Smooth muscle cell (in vitro differentiated cells): ENCODE results near the gene EEF2. TPM values are rescaled to one million over a fixed set of nuclear protein-coding genes. Genes with fewer than 3 reads are reported as not detected.
"Not testable (repeated sequence)": the region's sequence is repeated elsewhere in the genome, so short reads cannot be mapped to it uniquely, and the experiment has no call there.

ENCODE experiments used
- DNase-seq: peaks from one replicate; lab custom pipeline; 2025; ENCODE audit not compliant: unreplicated experiment; lab: John Stamatoyannopoulos, UW
- H2AFZ ChIP-seq: fragments of 200-600 bp; sonication (generic); 2 replicates; pipeline ENCODE4 v1.6.0; 2016; ENCODE audit warnings: antibody characterized with exemption, low read depth, mild to moderate bottlenecking
- H3F3A ChIP-seq: fragments of 200-600 bp; sonication (generic); 2 replicates; pipeline ENCODE4 v1.6.0; 2017; ENCODE audit warnings: antibody characterized with exemption, low read depth
- H3K27ac ChIP-seq: fragments of 200-600 bp; sonication (generic); 2 replicates; pipeline ENCODE4 v1.5.1; 2016; ENCODE audit warnings: low read depth, mild to moderate bottlenecking
- H3K27me3 ChIP-seq: fragments of 200-600 bp; sonication (generic); 2 replicates; pipeline ENCODE4 v1.6.1; 2016; ENCODE audit warnings: low read depth, mild to moderate bottlenecking
- H3K36me3 ChIP-seq: fragments of 200-600 bp; sonication (generic); 2 replicates; pipeline ENCODE4 v1.5.1; 2016; ENCODE audit warnings: low read depth
- H3K4me1 ChIP-seq: fragments of 200-600 bp; sonication (generic); 2 replicates; pipeline ENCODE4 v1.5.1; 2016; ENCODE audit warnings: low read depth
- H3K4me2 ChIP-seq: fragments of 200-600 bp; sonication (generic); 2 replicates; pipeline ENCODE4 v1.6.0; 2016; ENCODE audit warnings: mild to moderate bottlenecking
- H3K4me3 ChIP-seq: fragments of 200-600 bp; sonication (generic); 2 replicates; pipeline ENCODE4 v1.5.1; 2016; ENCODE audit warnings: mild to moderate bottlenecking
- H3K79me2 ChIP-seq: fragments of 200-600 bp; sonication (generic); 2 replicates; pipeline ENCODE4 v1.6.0; 2016; ENCODE audit warnings: low read depth, mild to moderate bottlenecking
- H3K9ac ChIP-seq: fragments of 200-600 bp; sonication (generic); 2 replicates; pipeline ENCODE4 v1.6.0; 2016; ENCODE audit warnings: low read depth
- H3K9me3 ChIP-seq: fragments of 200-600 bp; sonication (generic); replicated peaks from 2 replicates; pipeline ENCODE4 v1.5.1; 2016; ENCODE audit warnings: low read depth
- H4K20me1 ChIP-seq: fragments of 200-600 bp; sonication (generic); 2 replicates; pipeline ENCODE4 v1.6.0; 2016; ENCODE audit warnings: low read depth
- CTCF ChIP-seq: fragments of 200-600 bp; sonication (generic); IDR thresholded peaks from 2 replicates; pipeline ENCODE4 v1.5.1; 2017; ENCODE audit warnings: borderline replicate concordance, mild to moderate bottlenecking, antibody characterized with exemption; ENCODE audit not compliant: insufficient read depth, poor library complexity, severe bottlenecking
- WGBS: methylation state at CpG from one replicate; pipeline ENCODE4 v1.1.7; 2016; ENCODE audit warnings: low lambda C conversion rate; 5-methylcytosine and 5-hydroxymethylcytosine counted together
- polyA plus RNA-seq: library from polyadenylated mRNA; unstranded; fragments of >200 nt; fragmentation: Nextera tagmentation; extraction: Ambion mirVana; gene quantifications from 2 replicates; pipeline ENCODE4 v1.2.1, GENCODE V29; 2016
- total RNA-seq: library from RNA; depleted of rRNA; stranded (reverse); fragments of >200 nt; gene quantifications from 2 replicates; pipeline ENCODE4 v1.2.3, GENCODE V29; 2014

Gene EEF2
- total and polyA plus RNA-seq, 2 experiments from 2014 or later: 365 to 903 TPM

- H3K27ac ChIP-seq: no peak overlapping the region
- DNase-seq: no peak
- no peak for TF ChIP-seq CTCF
- peaks cover 6% of the 10 kb centered on the region for H3F3A ChIP-seq
- H3K36me3 ChIP-seq: no peaks in the 10 kb centered on the region
- H3K27me3 ChIP-seq: no peaks in the 10 kb centered on the region
- no peaks in the 10 kb centered on the region for H3K4me1 ChIP-seq
- H3K4me3 ChIP-seq: no peak overlapping the region
- no peak overlapping the region for H3K4me2 ChIP-seq
- peaks cover 90% of the 10 kb centered on the region for H4K20me1 ChIP-seq
- H3K9ac ChIP-seq: no peak overlapping the region
- WGBS: 93% methylated on average over 12 of the region's 12 CpGs
- H2AFZ ChIP-seq: no peak overlapping the region
- H3K79me2 ChIP-seq: peaks cover 10% of the 10 kb centered on the region
- no peaks in the 10 kb centered on the region for H3K9me3 ChIP-seq
Observed at GRCh38 chr19:3954107-3954506, 31.2 kb downstream of the EEF2 start.

GRCh38 chr19:3952755-3953276, 32.4 kb downstream of the EEF2 start:
- H3K4me3 ChIP-seq: not testable (repeated sequence)

GRCh38 chr19:3950871-3951861, 34.1 kb downstream of the EEF2 start:
- no peak overlapping the region for H3K4me2 ChIP-seq
- no peaks in the 10 kb centered on the region for H3K36me3 ChIP-seq
- H3K79me2 ChIP-seq: peaks cover under 1% of the 10 kb centered on the region
- WGBS: 88% methylated on average over 41 of the region's 41 CpGs
- H3F3A ChIP-seq: no peaks in the 10 kb centered on the region
- H3K9ac ChIP-seq: no peak overlapping the region
- no peak for DNase-seq
- H4K20me1 ChIP-seq: peaks cover 61% of the 10 kb centered on the region
- no peaks in the 10 kb centered on the region for H3K9me3 ChIP-seq
- H3K27me3 ChIP-seq: no peaks in the 10 kb centered on the region
- TF ChIP-seq CTCF: no peak
- no peaks in the 10 kb centered on the region for H3K4me1 ChIP-seq
- no peak overlapping the region for H3K4me3 ChIP-seq
- H3K27ac ChIP-seq: no peak overlapping the region
- H2AFZ ChIP-seq: no peak overlapping the region

More at GRCh38 chr19:3952755-3953276, 32.4 kb downstream of the EEF2 start:
- not testable (repeated sequence) for H3K9ac ChIP-seq, H3K9me3 ChIP-seq, H3K4me1 ChIP-seq, H3K4me2 ChIP-seq, H3K27me3 ChIP-seq, H2AFZ ChIP-seq, H3K27ac ChIP-seq, H3K79me2 ChIP-seq, H3F3A ChIP-seq, H3K36me3 ChIP-seq, DNase-seq
- WGBS: 90% methylated on average over 9 of the region's 9 CpGs
- peaks cover 77% of the 10 kb centered on the region for H4K20me1 ChIP-seq

GRCh38 chr19:3949997-3950859, 35.0 kb downstream of the EEF2 start:
- 81% methylated on average over 13 of the region's 20 CpGs for WGBS

More at GRCh38 chr19:3949997-3950859, 35.0 kb downstream of the EEF2 start:
- H3K9me3 ChIP-seq: no peaks in the 10 kb centered on the region
- H3K9ac ChIP-seq: no peak overlapping the region
- no peak overlapping the region for H2AFZ ChIP-seq
- H3K79me2 ChIP-seq: no peaks in the 10 kb centered on the region
- peaks cover 52% of the 10 kb centered on the region for H4K20me1 ChIP-seq
- no peak overlapping the region for H3K4me3 ChIP-seq
- H3F3A ChIP-seq: no peaks in the 10 kb centered on the region
- no peaks in the 10 kb centered on the region for H3K36me3 ChIP-seq
- DNase-seq: no peak
- no peak for TF ChIP-seq CTCF
- H3K27ac ChIP-seq: no peak overlapping the region
- no peak overlapping the region for H3K4me2 ChIP-seq
- H3K27me3 ChIP-seq: no peaks in the 10 kb centered on the region
- H3K4me1 ChIP-seq: no peaks in the 10 kb centered on the region
